ENCODE measurements around the gene DCT. TPM values are rescaled to one million over a fixed set of nuclear protein-coding genes. Genes with fewer than 3 reads are reported as not detected.
"Not testable (repeated sequence)": the region's sequence is repeated elsewhere in the genome, so short reads cannot be mapped to it uniquely, and the experiment has no call there.

DCT gene
- under 0.01 and 0.51 TPM in 2 replicates for total RNA-seq (2012; rRNA removed)

GRCh38 chr13:94479616-94480015, at the start of gene DCT:
Gene DCT, minus strand, starts transcription at chr13:94479682. Its CDS starts 427 bp downstream, at chr13:94479255.
- no peak within 1 kb of the TSS for H3K4me3 ChIP-seq (ENCODE audit: low read length)
- no peaks in the 10 kb centered on the region for H3K27me3 ChIP-seq (ENCODE audit: control insufficient read depth, insufficient read depth, low read length)
- H3K4me2 ChIP-seq (ENCODE audit: low read length): no peak within 1 kb of the TSS
- H3K9ac ChIP-seq (ENCODE audit: low read depth, low read length): no peak within 1 kb of the TSS
- peaks cover 18% of the 10 kb centered on the region for H3K4me1 ChIP-seq (ENCODE audit: control insufficient read depth, insufficient read depth, low read length)
- H3K9me3 ChIP-seq (replicated peaks; ENCODE audit: low read length): no peaks in the 10 kb centered on the region
- no peaks in the 10 kb centered on the region for H3K36me3 ChIP-seq (ENCODE audit: insufficient read depth, low read length)

- not testable (repeated sequence) for H3K9me3 ChIP-seq (replicated peaks; ENCODE audit: low read length); H3K9ac ChIP-seq (ENCODE audit: low read depth, low read length); H3K4me1 ChIP-seq (ENCODE audit: control insufficient read depth, insufficient read depth, low read length); H3K4me3 ChIP-seq (ENCODE audit: low read length); H3K36me3 ChIP-seq (ENCODE audit: insufficient read depth, low read length); H3K4me2 ChIP-seq (ENCODE audit: low read length); H3K27me3 ChIP-seq (ENCODE audit: control insufficient read depth, insufficient read depth, low read length)
Measured at GRCh38 chr13:94526956-94527355, 47.5 kb upstream of the DCT start.

- Histone ChIP-seq H3K9ac (ENCODE audit: low read depth, low read length) (no peak overlapping the region), H3K9me3 (replicated peaks; ENCODE audit: low read length) (no peaks in the 10 kb centered on the region), H3K4me1 (ENCODE audit: control insufficient read depth, insufficient read depth, low read length) (no peaks in the 10 kb centered on the region), H3K4me3 (ENCODE audit: low read length) (no peak overlapping the region), H3K36me3 (ENCODE audit: insufficient read depth, low read length) (no peaks in the 10 kb centered on the region), H3K4me2 (ENCODE audit: low read length) (no peak overlapping the region), H3K27me3 (ENCODE audit: control insufficient read depth, insufficient read depth, low read length) (peaks cover 2% of the 10 kb centered on the region)
Measured at GRCh38 chr13:94525781-94526180, 46.3 kb upstream of the DCT start.

- Histone ChIP-seq H3K4me3 (ENCODE audit: low read length) (no peak overlapping the region), H3K4me1 (ENCODE audit: control insufficient read depth, insufficient read depth, low read length) (no peaks in the 10 kb centered on the region), H3K36me3 (ENCODE audit: insufficient read depth, low read length) (no peaks in the 10 kb centered on the region), H3K4me2 (ENCODE audit: low read length) (no peak overlapping the region), H3K27me3 (ENCODE audit: control insufficient read depth, insufficient read depth, low read length) (peaks cover 2% of the 10 kb centered on the region), H3K9ac (ENCODE audit: low read depth, low read length) (no peak overlapping the region), H3K9me3 (replicated peaks; ENCODE audit: low read length) (no peaks in the 10 kb centered on the region)
Measured at GRCh38 chr13:94524407-94524806, 44.9 kb upstream of the DCT start.

- no peak overlapping the region for H3K4me2 ChIP-seq (ENCODE audit: low read length)
- no peaks in the 10 kb centered on the region for H3K27me3 ChIP-seq (ENCODE audit: control insufficient read depth, insufficient read depth, low read length)
- H3K9ac ChIP-seq (ENCODE audit: low read depth, low read length): no peak overlapping the region
- H3K4me1 ChIP-seq (ENCODE audit: control insufficient read depth, insufficient read depth, low read length): no peaks in the 10 kb centered on the region
- no peaks in the 10 kb centered on the region for H3K9me3 ChIP-seq (replicated peaks; ENCODE audit: low read length)
- H3K36me3 ChIP-seq (ENCODE audit: insufficient read depth, low read length): no peaks in the 10 kb centered on the region
- no peak overlapping the region for H3K4me3 ChIP-seq (ENCODE audit: low read length)
Measured at GRCh38 chr13:94520001-94520400, 40.5 kb upstream of the DCT start.

GRCh38 chr13:94516456-94516855, 37.0 kb upstream of the DCT start:
- H3K4me1 ChIP-seq (ENCODE audit: control insufficient read depth, insufficient read depth, low read length): no peaks in the 10 kb centered on the region
- H3K36me3 ChIP-seq (ENCODE audit: insufficient read depth, low read length): no peaks in the 10 kb centered on the region
- no peak overlapping the region for H3K4me2 ChIP-seq (ENCODE audit: low read length)
- H3K9me3 ChIP-seq (replicated peaks; ENCODE audit: low read length): no peaks in the 10 kb centered on the region
- no peak overlapping the region for H3K9ac ChIP-seq (ENCODE audit: low read depth, low read length)
- no peak overlapping the region for H3K4me3 ChIP-seq (ENCODE audit: low read length)
- no peaks in the 10 kb centered on the region for H3K27me3 ChIP-seq (ENCODE audit: control insufficient read depth, insufficient read depth, low read length)

GRCh38 chr13:94515911-94516310, 36.4 kb upstream of the DCT start:
- Histone ChIP-seq H3K4me3 (ENCODE audit: low read length) (no peak overlapping the region), H3K9ac (ENCODE audit: low read depth, low read length) (no peak overlapping the region), H3K4me2 (ENCODE audit: low read length) (no peak overlapping the region), H3K36me3 (ENCODE audit: insufficient read depth, low read length) (no peaks in the 10 kb centered on the region), H3K4me1 (ENCODE audit: control insufficient read depth, insufficient read depth, low read length) (no peaks in the 10 kb centered on the region), H3K9me3 (replicated peaks; ENCODE audit: low read length) (no peaks in the 10 kb centered on the region), H3K27me3 (ENCODE audit: control insufficient read depth, insufficient read depth, low read length) (no peaks in the 10 kb centered on the region)

- H3K27me3 ChIP-seq (ENCODE audit: control insufficient read depth, insufficient read depth, low read length): no peaks in the 10 kb centered on the region
- no peaks in the 10 kb centered on the region for H3K9me3 ChIP-seq (replicated peaks; ENCODE audit: low read length)
- no peaks in the 10 kb centered on the region for H3K36me3 ChIP-seq (ENCODE audit: insufficient read depth, low read length)
- no peak overlapping the region for H3K4me3 ChIP-seq (ENCODE audit: low read length)
- H3K4me2 ChIP-seq (ENCODE audit: low read length): no peak overlapping the region
- no peaks in the 10 kb centered on the region for H3K4me1 ChIP-seq (ENCODE audit: control insufficient read depth, insufficient read depth, low read length)
- no peak overlapping the region for H3K9ac ChIP-seq (ENCODE audit: low read depth, low read length)
Measured at GRCh38 chr13:94515374-94515773, 35.9 kb upstream of the DCT start.

GRCh38 chr13:94513026-94513425, 33.5 kb upstream of the DCT start:
- Histone ChIP-seq H3K27me3 (ENCODE audit: control insufficient read depth, insufficient read depth, low read length) (peaks cover 6% of the 10 kb centered on the region), H3K4me1 (ENCODE audit: control insufficient read depth, insufficient read depth, low read length) (no peaks in the 10 kb centered on the region), H3K9ac (ENCODE audit: low read depth, low read length) (no peak overlapping the region), H3K4me3 (ENCODE audit: low read length) (no peak overlapping the region), H3K36me3 (ENCODE audit: insufficient read depth, low read length) (no peaks in the 10 kb centered on the region), H3K9me3 (replicated peaks; ENCODE audit: low read length) (no peaks in the 10 kb centered on the region), H3K4me2 (ENCODE audit: low read length) (no peak overlapping the region)

- H3K4me3 ChIP-seq (ENCODE audit: low read length): no peak overlapping the region
- no peak overlapping the region for H3K9ac ChIP-seq (ENCODE audit: low read depth, low read length)
- no peaks in the 10 kb centered on the region for H3K9me3 ChIP-seq (replicated peaks; ENCODE audit: low read length)
- H3K4me2 ChIP-seq (ENCODE audit: low read length): no peak overlapping the region
- no peaks in the 10 kb centered on the region for H3K4me1 ChIP-seq (ENCODE audit: control insufficient read depth, insufficient read depth, low read length)
- no peaks in the 10 kb centered on the region for H3K36me3 ChIP-seq (ENCODE audit: insufficient read depth, low read length)
- peaks cover 6% of the 10 kb centered on the region for H3K27me3 ChIP-seq (ENCODE audit: control insufficient read depth, insufficient read depth, low read length)
Measured at GRCh38 chr13:94505730-94506129, 26.2 kb upstream of the DCT start.

GRCh38 chr13:94503851-94504250, 24.4 kb upstream of the DCT start:
- Histone ChIP-seq H3K36me3 (ENCODE audit: insufficient read depth, low read length) (no peaks in the 10 kb centered on the region), H3K9me3 (replicated peaks; ENCODE audit: low read length) (no peaks in the 10 kb centered on the region), H3K4me2 (ENCODE audit: low read length) (no peak overlapping the region), H3K4me3 (ENCODE audit: low read length) (no peak overlapping the region), H3K27me3 (ENCODE audit: control insufficient read depth, insufficient read depth, low read length) (no peaks in the 10 kb centered on the region), H3K4me1 (ENCODE audit: control insufficient read depth, insufficient read depth, low read length) (no peaks in the 10 kb centered on the region), H3K9ac (ENCODE audit: low read depth, low read length) (no peak overlapping the region)

GRCh38 chr13:94498831-94499230, 19.3 kb upstream of the DCT start:
- not testable (repeated sequence) for H3K36me3 ChIP-seq (ENCODE audit: insufficient read depth, low read length); H3K4me1 ChIP-seq (ENCODE audit: control insufficient read depth, insufficient read depth, low read length); H3K4me2 ChIP-seq (ENCODE audit: low read length); H3K9me3 ChIP-seq (replicated peaks; ENCODE audit: low read length); H3K27me3 ChIP-seq (ENCODE audit: control insufficient read depth, insufficient read depth, low read length); H3K4me3 ChIP-seq (ENCODE audit: low read length); H3K9ac ChIP-seq (ENCODE audit: low read depth, low read length)
